ENCODE measurements around the gene IRF8.

The IRF8 gene

DNA sequence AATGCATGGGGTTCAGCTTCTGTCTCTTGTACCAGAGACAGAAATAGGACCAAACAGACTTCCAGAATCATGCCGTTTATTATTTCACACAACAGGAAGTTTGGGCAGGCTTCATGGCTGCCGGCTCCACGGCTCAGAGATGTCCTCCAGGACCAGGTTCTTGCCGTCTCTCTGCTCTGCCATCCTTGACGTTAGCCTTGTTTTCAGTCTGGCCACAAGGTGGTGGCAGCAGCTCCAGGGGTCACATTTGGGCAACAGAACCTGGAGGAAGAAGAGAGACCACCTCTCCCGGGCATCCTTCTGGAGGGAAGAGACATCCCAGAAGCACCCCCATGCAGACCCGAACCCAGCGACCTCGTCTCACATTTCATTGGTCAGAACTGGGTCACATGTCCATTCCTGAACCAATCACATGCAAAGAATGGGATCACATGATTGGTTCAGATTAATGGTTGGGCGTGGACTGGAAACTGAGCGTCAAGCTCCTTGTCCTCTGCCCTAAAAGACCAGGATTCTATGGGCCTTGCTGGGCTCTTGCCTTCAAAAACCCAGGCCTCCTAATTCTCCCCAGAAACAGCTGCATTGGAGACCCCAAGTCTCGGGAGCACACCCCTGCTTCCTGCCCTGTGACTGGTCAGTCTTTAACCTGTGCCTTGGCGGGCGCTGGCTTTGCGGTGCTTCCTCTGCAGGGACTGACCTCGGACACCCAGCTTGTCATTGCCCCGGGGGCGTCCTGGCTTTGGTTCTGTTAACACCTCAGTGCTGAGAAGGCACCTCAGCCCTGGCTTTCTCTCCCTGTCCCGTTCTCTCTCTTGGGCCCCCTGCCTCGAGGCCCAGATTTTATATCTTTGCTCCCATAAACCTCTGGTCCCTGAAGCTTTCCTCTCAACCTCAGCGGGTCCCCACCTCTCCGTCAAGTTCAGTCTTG is 63.3 kb downstream of the IRF8 start:
- Histone ChIP-seq H3K36me3 (no peaks in the 10 kb centered on the region), H3K27ac (no peak overlapping the region), H3K4me3 (no peak overlapping the region), H3K4me1 (peaks cover 0 to 4% (median 0%) of the 10 kb centered on the region in 4 donors), H3K9me3 (no peaks in the 10 kb centered on the region), H3K27me3 (peaks cover 0 to 17% of the 10 kb centered on the region in 2 donors)
- TF ChIP-seq, protein P1, sequence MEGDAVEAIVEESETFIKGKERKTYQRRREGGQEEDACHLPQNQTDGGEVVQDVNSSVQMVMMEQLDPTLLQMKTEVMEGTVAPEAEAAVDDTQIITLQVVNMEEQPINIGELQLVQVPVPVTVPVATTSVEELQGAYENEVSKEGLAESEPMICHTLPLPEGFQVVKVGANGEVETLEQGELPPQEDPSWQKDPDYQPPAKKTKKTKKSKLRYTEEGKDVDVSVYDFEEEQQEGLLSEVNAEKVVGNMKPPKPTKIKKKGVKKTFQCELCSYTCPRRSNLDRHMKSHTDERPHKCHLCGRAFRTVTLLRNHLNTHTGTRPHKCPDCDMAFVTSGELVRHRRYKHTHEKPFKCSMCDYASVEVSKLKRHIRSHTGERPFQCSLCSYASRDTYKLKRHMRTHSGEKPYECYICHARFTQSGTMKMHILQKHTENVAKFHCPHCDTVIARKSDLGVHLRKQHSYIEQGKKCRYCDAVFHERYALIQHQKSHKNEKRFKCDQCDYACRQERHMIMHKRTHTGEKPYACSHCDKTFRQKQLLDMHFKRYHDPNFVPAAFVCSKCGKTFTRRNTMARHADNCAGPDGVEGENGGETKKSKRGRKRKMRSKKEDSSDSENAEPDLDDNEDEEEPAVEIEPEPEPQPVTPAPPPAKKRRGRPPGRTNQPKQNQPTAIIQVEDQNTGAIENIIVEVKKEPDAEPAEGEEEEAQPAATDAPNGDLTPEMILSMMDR (IDR thresholded peaks at IDR 0.05): no peak
- DNase-seq: no peak
- intact Hi-C loops (cut with DNase I; ENCODE audit: low total_unique reads): no loop called here

DNA sequence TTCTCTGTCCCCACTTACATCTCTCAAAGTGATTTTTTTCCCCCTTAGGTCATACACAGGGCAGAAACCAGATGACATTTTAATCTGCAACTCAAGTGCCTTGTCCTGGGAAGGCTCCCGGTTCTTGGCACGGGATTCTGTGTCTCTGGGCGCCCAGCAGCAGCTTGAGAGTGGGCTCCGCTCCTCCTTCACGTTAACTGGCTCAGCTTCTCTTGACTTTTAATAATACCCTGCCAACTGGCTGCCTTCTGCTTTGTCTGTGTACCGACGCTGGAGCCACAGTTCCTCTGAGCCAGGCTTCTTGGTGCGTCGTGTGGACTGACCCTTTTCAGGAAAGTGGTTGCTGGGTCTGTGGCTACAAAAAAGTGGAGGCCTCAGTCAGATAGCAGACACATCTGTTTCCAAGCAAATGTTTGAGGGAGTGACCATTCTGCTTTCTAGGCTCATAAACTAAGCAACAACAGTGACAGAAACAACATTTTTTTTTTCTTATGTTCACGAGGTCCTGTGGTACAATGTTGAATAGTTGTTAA is 64.9 kb downstream of the IRF8 start:
- no peak overlapping the region for H3K27ac ChIP-seq
- TF ChIP-seq, protein P1 (IDR thresholded peaks at IDR 0.05): no peak
- peak in 1 of 2 donors; percentile 42 for DNase-seq
- no peaks in the 10 kb centered on the region for H3K9me3 ChIP-seq
- no peaks in the 10 kb centered on the region for H3K36me3 ChIP-seq
- H3K4me1 ChIP-seq: peaks cover 0 to 4% (median 0%) of the 10 kb centered on the region in 4 donors
- peaks cover 0 to 18% of the 10 kb centered on the region in 2 donors for H3K27me3 ChIP-seq
- intact Hi-C loops (cut with DNase I; ENCODE audit: low total_unique reads): no loop called here
- no peak overlapping the region for H3K4me3 ChIP-seq

DNA sequence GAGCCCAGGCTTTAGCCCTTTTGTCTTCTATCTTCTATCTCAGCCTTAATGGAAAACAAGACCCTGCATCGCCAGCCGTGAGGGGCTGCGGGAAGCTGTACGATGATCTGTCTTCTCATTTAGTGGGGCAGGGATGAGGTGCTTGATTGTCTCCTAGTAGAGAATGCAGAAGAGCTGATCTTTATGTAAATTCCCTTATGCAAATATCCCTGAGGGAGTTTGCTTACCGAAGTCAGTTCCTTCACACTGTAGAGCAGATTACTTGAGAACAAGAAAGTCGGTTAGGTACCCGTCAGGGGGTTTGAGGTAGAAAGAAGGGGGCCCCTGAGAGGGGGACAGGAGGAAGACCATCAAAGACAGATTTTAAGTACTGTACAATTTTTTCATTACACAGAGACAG is 66.2 kb downstream of the IRF8 start:
- H3K9me3 ChIP-seq: no peaks in the 10 kb centered on the region
- intact Hi-C loops (cut with DNase I; ENCODE audit: low total_unique reads): no loop called here
- H3K27me3 ChIP-seq: peaks cover 0 to 15% of the 10 kb centered on the region in 2 donors
- no peaks in the 10 kb centered on the region for H3K36me3 ChIP-seq
- TF ChIP-seq, protein P1 (IDR thresholded peaks at IDR 0.05): no peak
- H3K4me1 ChIP-seq: peaks cover 0 to 16% (median 4%) of the 10 kb centered on the region in 4 donors
- no peak for DNase-seq
- no peak overlapping the region for H3K27ac ChIP-seq
- no peak overlapping the region for H3K4me3 ChIP-seq

DNA sequence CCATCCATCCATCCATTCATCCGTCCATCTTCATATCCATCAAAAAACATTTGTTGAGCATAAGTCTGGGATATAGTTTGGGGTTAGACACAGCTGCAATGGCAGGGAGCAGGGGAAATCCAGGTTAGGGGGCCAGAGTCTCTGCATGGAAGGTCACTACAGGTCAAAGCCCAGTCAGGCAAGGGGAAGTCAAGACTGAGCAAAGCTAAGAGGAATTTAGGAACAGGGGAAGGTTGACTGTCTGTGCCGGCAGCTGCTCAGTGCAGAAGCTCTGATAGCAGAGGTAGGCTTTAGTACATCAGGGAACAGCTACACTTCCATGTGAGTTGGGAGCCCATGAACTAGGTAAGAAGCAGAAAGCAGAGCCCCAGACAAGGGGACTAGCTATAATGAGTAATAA is 68.1 kb downstream of the IRF8 start:
- peaks cover 0 to 6% of the 10 kb centered on the region in 2 donors for H3K27me3 ChIP-seq
- H3K4me3 ChIP-seq: no peak overlapping the region
- intact Hi-C loops (cut with DNase I; ENCODE audit: low total_unique reads): no loop called here
- TF ChIP-seq, protein P1 (IDR thresholded peaks at IDR 0.05): no peak
- no peaks in the 10 kb centered on the region for H3K9me3 ChIP-seq
- no peaks in the 10 kb centered on the region for H3K36me3 ChIP-seq
- DNase-seq: no peak
- H3K27ac ChIP-seq: no peak overlapping the region
- peaks cover 0 to 17% (median 4%) of the 10 kb centered on the region in 4 donors for H3K4me1 ChIP-seq

DNA sequence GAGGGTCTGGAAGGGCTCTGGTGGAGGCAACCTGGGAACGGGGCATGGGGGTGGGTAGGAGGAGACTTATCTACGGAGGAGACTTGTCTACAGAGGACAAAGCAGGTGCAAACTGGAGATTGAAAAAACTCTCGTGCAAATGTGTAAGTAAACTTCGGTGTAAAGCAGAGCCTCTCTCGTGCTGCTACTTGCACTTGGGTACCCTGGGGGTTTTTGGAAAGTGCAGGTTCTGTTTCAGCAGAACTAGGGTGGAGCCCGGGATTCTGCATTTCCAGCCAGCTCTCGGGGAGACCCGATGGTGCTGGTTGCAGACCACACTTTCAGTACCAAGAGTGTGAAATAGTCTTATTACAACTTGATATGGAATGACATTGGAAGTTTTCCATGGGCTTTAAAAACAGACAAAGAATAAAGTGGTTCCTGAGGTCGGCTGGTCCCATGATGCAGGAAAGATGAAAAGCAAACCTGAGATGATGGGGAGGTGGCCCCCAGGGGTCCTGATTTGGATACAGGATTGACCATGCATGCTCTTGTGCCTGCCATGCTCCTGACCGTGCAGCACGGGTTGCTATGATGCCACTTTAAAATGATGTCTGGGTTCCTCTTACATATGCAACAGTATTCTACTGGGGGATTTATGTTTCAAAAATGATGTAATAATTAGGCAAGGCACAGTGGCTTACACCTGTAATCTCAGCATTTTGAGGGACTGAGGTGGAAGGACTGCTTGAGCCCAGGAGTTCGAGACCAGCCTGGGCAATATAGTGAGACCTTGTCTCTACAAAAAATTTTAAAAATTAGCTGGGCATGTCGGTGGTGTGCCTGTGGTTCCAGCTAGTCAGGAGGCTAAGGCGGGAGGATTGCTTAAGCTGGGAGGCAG is 69.3 kb downstream of the IRF8 start:
- Histone ChIP-seq H3K27me3 (peaks cover 0 to 6% of the 10 kb centered on the region in 2 donors), H3K4me3 (no peak overlapping the region), H3K4me1 (peaks cover 0 to 17% (median 4%) of the 10 kb centered on the region in 4 donors), H3K27ac (no peak overlapping the region), H3K36me3 (no peaks in the 10 kb centered on the region), H3K9me3 (no peaks in the 10 kb centered on the region)
- no peak for DNase-seq
- TF ChIP-seq, protein P1 (IDR thresholded peaks at IDR 0.05): no peak
- intact Hi-C loops (cut with DNase I; ENCODE audit: low total_unique reads): no loop called here
